AG09309 (cell line): ENCODE measurements around the gene TMUB1.

ENCODE experiments used
- DNase-seq: peaks from one replicate; pipeline ENCODE4 v3.0.0-alpha.2; 2010; ENCODE audit warnings: low read depth
- H3K4me3 ChIP-seq: 2 replicates; pipeline ENCODE4 v1.5.1; 2011; ENCODE audit warnings: mild to moderate bottlenecking, low read depth, low read length, moderate library complexity; ENCODE audit not compliant: control insufficient read depth
- CTCF ChIP-seq: IDR thresholded peaks from 2 replicates; pipeline ENCODE4 v1.5.1; 2011; ENCODE audit warnings: mild to moderate bottlenecking, low read depth, low read length, inconsistent platforms; ENCODE audit not compliant: insufficient read depth, control insufficient read depth; ENCODE audit errors: missing control alignments

Gene TMUB1

GRCh38 chr7:151095123-151095797 lies 12.0 kb upstream of the TMUB1 start:
- no peak for TF ChIP-seq CTCF
- H3K4me3 ChIP-seq, result no peak overlapping the region

GRCh38 chr7:151094675-151095074 lies 11.4 kb upstream of the TMUB1 start:
- H3K4me3 ChIP-seq, result no peak overlapping the region
- TF ChIP-seq CTCF, result no peak
- DNase-seq, result no peak

More at GRCh38 chr7:151095123-151095797, 12.0 kb upstream of the TMUB1 start:
- no peak for DNase-seq

GRCh38 chr7:151093748-151094147 lies 10.5 kb upstream of the TMUB1 start:
- no peak overlapping the region for H3K4me3 ChIP-seq
- TF ChIP-seq CTCF, result no peak
- DNase-seq, result no peak

- DNase-seq, result no peak
- no peak overlapping the region for H3K4me3 ChIP-seq
- no peak for TF ChIP-seq CTCF
Measured at GRCh38 chr7:151091988-151092387, 8.7 kb upstream of the TMUB1 start.

- DNase-seq, result no peak
- TF ChIP-seq CTCF, result peak; percentile 56
- no peak overlapping the region for H3K4me3 ChIP-seq
Measured at GRCh38 chr7:151091431-151091830, 8.1 kb upstream of the TMUB1 start.

GRCh38 chr7:151091003-151091402 lies 7.7 kb upstream of the TMUB1 start:
- no peak for DNase-seq
- TF ChIP-seq CTCF, result no peak
- no peak overlapping the region for H3K4me3 ChIP-seq
